GM04504 (cell line): ENCODE results near the gene SLC52A3.
"Not testable (repeated sequence)": the region's sequence is repeated elsewhere in the genome, so short reads cannot be mapped to it uniquely, and the experiment has no call there.

Source experiments
- DNase-seq: peaks from one replicate; pipeline ENCODE4 v3.0.0-alpha.2; 2012; ENCODE audit warnings: low read depth

Gene SLC52A3

GRCh38 chr20:768426-768978 is at the start of gene SLC52A3:
TSS of gene SLC52A3 (minus strand) at chr20:768500. CDS start at chr20:765774, 2,726 bp downstream.
- no peak for DNase-seq

- peak; percentile 24 for DNase-seq
These were observed 47.8 kb upstream of the SLC52A3 start for GRCh38 chr20:815914-816606.

- no peak for DNase-seq
These were observed 46.9 kb upstream of the SLC52A3 start for GRCh38 chr20:815226-815625.

- no peak for DNase-seq
These were observed 45.1 kb upstream of the SLC52A3 start for GRCh38 chr20:813390-813789.

- not testable (repeated sequence) for DNase-seq
These were observed 44.1 kb upstream of the SLC52A3 start for GRCh38 chr20:812435-812814.

- DNase-seq, result not testable (repeated sequence)
These were observed 43.6 kb upstream of the SLC52A3 start for GRCh38 chr20:811776-812434.

- no peak for DNase-seq
These were observed 37.4 kb upstream of the SLC52A3 start for GRCh38 chr20:805713-806112.

- no peak for DNase-seq
These were observed 33.4 kb upstream of the SLC52A3 start for GRCh38 chr20:801678-802077.

- not testable (repeated sequence) for DNase-seq
These were observed 31.7 kb upstream of the SLC52A3 start for GRCh38 chr20:800026-800425.

- not testable (repeated sequence) for DNase-seq
These were observed 30.4 kb upstream of the SLC52A3 start for GRCh38 chr20:798746-799145.

GRCh38 chr20:796921-797320 is 28.6 kb upstream of the SLC52A3 start:
- DNase-seq, result no peak

GRCh38 chr20:792248-792647 is 23.9 kb upstream of the SLC52A3 start:
- no peak for DNase-seq

- no peak for DNase-seq
These were observed 22.8 kb upstream of the SLC52A3 start for GRCh38 chr20:791056-791455.

GRCh38 chr20:787825-788224 is 19.5 kb upstream of the SLC52A3 start:
- DNase-seq, result no peak

- no peak for DNase-seq
These were observed 11.5 kb upstream of the SLC52A3 start for GRCh38 chr20:779771-780170.

- no peak for DNase-seq
These were observed 7.9 kb upstream of the SLC52A3 start for GRCh38 chr20:776165-776564.

- DNase-seq, result no peak
These were observed 7.4 kb upstream of the SLC52A3 start for GRCh38 chr20:775679-776135.

GRCh38 chr20:774660-775057 is 6.4 kb upstream of the SLC52A3 start:
- DNase-seq, result no peak

- DNase-seq, result no peak
These were observed 5.8 kb upstream of the SLC52A3 start for GRCh38 chr20:774016-774659.

- DNase-seq, result no peak
These were observed 4.5 kb upstream of the SLC52A3 start for GRCh38 chr20:772806-773205.

GRCh38 chr20:771741-772464 is 3.6 kb upstream of the SLC52A3 start:
- DNase-seq, result no peak

- no peak for DNase-seq
These were observed 2.4 kb upstream of the SLC52A3 start for GRCh38 chr20:770691-771090.
